ENCODE results near the gene UQCRC1. TPM values are rescaled to one million over a fixed set of nuclear protein-coding genes. Genes with fewer than 3 reads are reported as not detected.

Gene UQCRC1
- total RNA-seq (2022; extraction: Qiagen RNA extraction), result 150 to 202 TPM (median 156 TPM) in 5 replicates

GRCh38 chr3:48609088-48610005 lies at the start of gene UQCRC1:
UQCRC1 (minus strand) TSS chr3:48609646; CDS start chr3:48609620, 26 bp downstream.

GRCh38 chr3:48635222-48636021 lies 26.0 kb upstream of the UQCRC1 start, which contains the start of gene SLC26A6:
SLC26A6 (minus strand) TSS chr3:48635461; CDS start chr3:48635393, 68 bp downstream.

DNA sequence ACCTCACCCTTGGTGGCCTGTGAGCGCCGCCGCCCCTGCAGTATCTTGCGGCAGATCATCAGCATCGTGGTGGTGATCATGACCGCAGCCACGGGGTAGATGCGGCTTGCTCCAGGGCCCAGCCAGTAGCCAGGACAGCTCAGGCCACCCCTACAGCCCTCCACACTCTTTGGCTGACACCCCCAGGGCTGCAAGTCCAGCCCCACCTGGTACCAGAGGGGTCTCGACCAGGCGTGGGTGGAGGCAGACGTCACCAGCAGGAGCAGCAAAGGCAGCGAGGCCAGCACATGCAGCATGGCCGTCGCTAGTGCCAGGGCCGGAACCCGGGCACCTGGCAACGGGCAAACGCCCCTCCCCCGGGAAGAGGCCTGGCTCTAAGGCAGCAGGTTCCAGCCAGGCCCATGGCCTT lies 12.0 kb upstream of the UQCRC1 start, which contains the start of gene TMEM89:
Gene TMEM89, minus strand, starts transcription at position 309 of the 409 bp plus-strand sequence. Its CDS starts 13 bp downstream, at position 296.

GRCh38 chr3:48595075-48595525 lies 14.3 kb downstream of the UQCRC1 start, which contains the start of gene COL7A1:
COL7A1 (minus strand) TSS chr3:48595329; CDS start chr3:48595159, 170 bp downstream.

GRCh38 chr3:48563382-48563918 lies 46.0 kb downstream of the UQCRC1 start, which contains the start of gene UCN2:
UCN2 (minus strand) TSS chr3:48563781; CDS start chr3:48563124, 657 bp downstream.

DNA sequence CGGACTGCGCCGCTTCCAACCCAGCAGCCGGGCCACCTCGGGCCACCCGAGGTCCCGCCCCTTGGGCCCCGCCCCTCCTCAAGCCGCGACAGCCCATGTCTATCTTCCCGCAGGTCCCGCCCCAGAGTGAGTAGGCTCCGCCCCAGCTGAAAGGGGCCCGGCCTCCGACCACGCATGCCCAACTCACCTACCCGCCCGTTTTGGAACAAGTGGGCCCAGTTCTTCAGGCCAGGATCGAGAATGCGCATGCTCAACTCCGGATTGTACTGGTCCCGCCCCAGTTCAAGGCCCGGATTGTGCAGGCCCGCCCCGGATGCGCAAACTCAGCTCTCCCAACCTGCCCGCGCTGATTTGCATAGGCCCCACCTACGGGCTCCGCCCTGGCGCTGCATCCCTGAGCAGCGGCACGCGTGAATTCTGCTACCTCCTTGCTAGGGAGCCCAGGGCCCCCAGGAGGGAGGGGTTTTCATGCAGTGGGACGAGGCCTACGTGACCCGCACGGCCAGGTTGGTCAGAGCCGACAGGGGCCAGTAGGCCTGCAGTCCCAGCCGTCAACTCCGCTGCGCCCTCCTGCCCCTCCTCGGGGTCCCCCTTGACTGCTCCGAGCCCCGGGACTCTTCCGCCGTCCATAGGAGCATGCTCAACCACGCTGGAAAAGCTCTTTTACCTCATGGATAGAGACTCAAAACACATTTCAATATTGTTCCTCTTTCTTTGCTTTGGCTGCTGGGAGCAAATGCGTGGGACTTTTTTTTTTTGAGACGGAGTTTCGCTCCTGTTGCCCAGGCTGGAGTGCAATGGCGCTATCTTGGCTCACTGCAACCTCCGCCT lies 52.4 kb downstream of the UQCRC1 start, which contains the start of gene PFKFB4:
Gene PFKFB4, minus strand, starts transcription at position 8 of the 831 bp plus-strand sequence. CDS start 26 bp downstream, outside the sequence.

Other genes with a start within 250 kb of the UQCRC1 start
- gene FBXW12, start 237.4 kb downstream of the UQCRC1 start, total RNA-seq (2022; extraction: Qiagen RNA extraction), result not detected in 5 replicates
- 11.2 to 20.0 TPM (median 16.7 TPM) in 5 replicates for gene PLXNB1, start 179.6 kb downstream of the UQCRC1 start, total RNA-seq (2022; extraction: Qiagen RNA extraction)
- gene CCDC51, start 169.5 kb downstream of the UQCRC1 start, total RNA-seq (2022; extraction: Qiagen RNA extraction), result 24.8 to 28.3 TPM (median 26.7 TPM) in 5 replicates
- gene TMA7, start 169.4 kb downstream of the UQCRC1 start, total RNA-seq (2022; extraction: Qiagen RNA extraction), result 273 to 468 TPM (median 291 TPM) in 5 replicates
- 7.7 to 8.8 TPM (median 8.4 TPM) in 5 replicates for gene ATRIP, start 162.9 kb downstream of the UQCRC1 start, total RNA-seq (2022; extraction: Qiagen RNA extraction)
- 95.5 to 137 TPM (median 133 TPM) in 5 replicates for gene SHISA5, start 105.5 kb downstream of the UQCRC1 start, total RNA-seq (2022; extraction: Qiagen RNA extraction)
- gene PFKFB4, start 52.8 kb downstream of the UQCRC1 start, total RNA-seq (2022; extraction: Qiagen RNA extraction), result 7.4 to 13.5 TPM (median 10.4 TPM) in 5 replicates
- 4.9 to 8.5 TPM (median 6.9 TPM) in 5 replicates for gene UCN2, start 45.9 kb downstream of the UQCRC1 start, total RNA-seq (2022; extraction: Qiagen RNA extraction)
- gene COL7A1, start 14.3 kb downstream of the UQCRC1 start, total RNA-seq (2022; extraction: Qiagen RNA extraction), result 87.7 to 170 TPM (median 128 TPM) in 5 replicates
- not detected in 5 replicates for gene TMEM89, start 12.1 kb upstream of the UQCRC1 start, total RNA-seq (2022; extraction: Qiagen RNA extraction)
- gene SLC26A6, start 25.8 kb upstream of the UQCRC1 start, total RNA-seq (2022; extraction: Qiagen RNA extraction), result 10.2 to 17.3 TPM (median 14.0 TPM) in 5 replicates
- 2.7 to 4.4 TPM (median 4.2 TPM) in 5 replicates for gene CELSR3, start 53.2 kb upstream of the UQCRC1 start, total RNA-seq (2022; extraction: Qiagen RNA extraction)
- 7.8 to 12.0 TPM (median 10.7 TPM) in 5 replicates for gene NCKIPSD, start 76.3 kb upstream of the UQCRC1 start, total RNA-seq (2022; extraction: Qiagen RNA extraction)
- 45.8 to 56.2 TPM (median 52.9 TPM) in 5 replicates for gene IP6K2, start 107.6 kb upstream of the UQCRC1 start, total RNA-seq (2022; extraction: Qiagen RNA extraction)
- 15.4 to 25.3 TPM (median 23.1 TPM) in 5 replicates for gene PRKAR2A, start 238.2 kb upstream of the UQCRC1 start, total RNA-seq (2022; extraction: Qiagen RNA extraction)